HG02763 (cell line): ENCODE data around the gene CRYZL1.

Experiments used
- ATAC-seq: cut with Tn5 transposase; IDR thresholded peaks from one replicate; pipeline ENCODE4 v1.9.1; 2021; ENCODE audit warnings: mild to moderate bottlenecking, moderate library complexity; ENCODE audit not compliant: unreplicated experiment

Gene CRYZL1

DNA sequence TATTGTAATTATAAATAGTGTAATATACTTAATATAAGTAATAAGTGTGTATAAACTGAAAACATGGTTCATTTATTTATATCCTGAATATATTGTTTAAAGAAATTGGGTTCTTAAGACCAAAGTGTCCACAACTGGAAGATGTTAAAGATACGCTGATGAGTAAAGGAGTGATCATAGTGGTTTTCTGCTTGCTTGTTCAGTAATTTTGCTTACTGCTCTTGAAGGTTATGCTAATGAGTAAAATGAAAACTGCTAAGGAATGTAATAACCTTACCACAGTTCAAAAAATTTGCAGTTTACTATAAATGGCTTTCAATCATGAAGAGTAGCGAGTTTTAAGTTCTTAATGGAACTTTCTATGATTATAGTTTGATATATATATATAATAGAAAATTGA is 75.0 kb downstream of the CRYZL1 start:
- ATAC-seq: no peak

DNA sequence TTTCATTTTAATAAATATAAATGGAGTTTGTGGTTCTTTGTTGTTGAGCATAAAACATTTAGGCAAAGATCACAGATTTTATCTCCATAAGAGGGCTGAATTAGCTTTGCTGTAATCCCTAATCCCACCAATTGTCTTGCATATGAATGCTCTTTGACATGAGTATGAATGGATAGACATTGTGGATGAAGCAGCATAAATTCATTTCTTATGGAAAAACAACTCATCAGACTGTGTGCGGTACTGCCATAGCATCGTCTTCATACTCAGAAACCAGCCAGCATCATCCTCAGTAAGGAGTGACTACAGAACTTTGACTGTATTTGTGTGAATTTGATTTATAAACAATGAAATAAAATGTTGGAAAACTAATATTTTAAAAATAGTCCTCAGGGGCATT is 79.2 kb downstream of the CRYZL1 start:
- ATAC-seq: no peak

DNA sequence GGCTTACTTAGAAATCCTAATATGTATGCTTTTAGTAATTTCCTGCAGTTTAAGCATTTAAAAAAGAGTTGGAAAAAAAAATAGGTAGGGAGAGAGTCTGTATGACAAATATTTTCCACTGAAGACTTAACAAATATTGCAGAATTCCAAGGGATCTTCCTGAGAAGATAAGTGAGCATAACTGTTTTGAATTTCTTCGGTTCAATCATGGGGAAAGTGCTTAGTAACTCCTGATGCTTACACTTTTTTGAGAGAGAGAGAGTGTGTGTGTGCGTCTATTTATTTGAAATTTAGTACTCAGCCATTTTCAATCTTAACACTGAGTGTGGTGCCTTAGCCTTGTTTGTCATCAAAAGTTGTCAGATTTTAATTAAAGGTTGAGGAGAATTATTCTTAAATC is 80.2 kb downstream of the CRYZL1 start:
- ATAC-seq: no peak

DNA sequence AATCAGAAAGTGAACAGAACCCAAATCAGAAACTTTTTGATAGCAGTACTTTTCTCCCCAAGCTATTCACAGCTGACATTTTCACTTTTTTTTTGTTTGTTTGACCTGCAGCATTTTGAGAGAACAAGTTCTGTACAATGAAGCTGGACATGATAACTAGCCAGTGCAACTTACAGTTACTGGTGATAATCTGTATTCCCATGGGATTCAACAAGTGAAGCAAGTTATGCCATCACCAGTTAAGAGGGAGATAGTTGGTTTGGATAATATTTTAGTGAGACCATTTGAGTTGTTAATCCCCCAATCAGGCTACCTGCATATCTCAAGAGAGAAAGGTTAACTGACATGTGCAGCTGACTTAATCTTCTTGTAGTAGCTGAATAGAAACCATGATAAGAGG is 80.6 kb downstream of the CRYZL1 start:
- no peak for ATAC-seq

DNA sequence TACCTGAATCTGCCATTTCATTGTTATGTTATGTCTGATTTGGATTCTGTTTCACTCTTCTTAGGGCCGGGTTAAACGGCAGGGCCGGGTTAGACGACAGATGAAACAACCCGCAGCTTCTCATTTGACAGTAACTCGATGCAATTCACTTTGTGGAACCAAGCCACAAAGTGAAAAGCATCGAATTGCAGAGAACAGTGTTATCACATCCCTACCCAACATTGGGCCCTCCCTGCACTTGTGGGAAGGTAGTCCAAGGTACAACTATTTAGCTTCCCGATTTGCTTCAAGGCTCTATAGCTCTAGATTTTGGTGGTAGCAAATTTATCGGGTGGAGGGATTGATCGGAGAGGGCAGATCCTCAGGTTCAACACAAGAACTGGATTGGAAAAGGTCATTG is 81.7 kb downstream of the CRYZL1 start:
- ATAC-seq: no peak

DNA sequence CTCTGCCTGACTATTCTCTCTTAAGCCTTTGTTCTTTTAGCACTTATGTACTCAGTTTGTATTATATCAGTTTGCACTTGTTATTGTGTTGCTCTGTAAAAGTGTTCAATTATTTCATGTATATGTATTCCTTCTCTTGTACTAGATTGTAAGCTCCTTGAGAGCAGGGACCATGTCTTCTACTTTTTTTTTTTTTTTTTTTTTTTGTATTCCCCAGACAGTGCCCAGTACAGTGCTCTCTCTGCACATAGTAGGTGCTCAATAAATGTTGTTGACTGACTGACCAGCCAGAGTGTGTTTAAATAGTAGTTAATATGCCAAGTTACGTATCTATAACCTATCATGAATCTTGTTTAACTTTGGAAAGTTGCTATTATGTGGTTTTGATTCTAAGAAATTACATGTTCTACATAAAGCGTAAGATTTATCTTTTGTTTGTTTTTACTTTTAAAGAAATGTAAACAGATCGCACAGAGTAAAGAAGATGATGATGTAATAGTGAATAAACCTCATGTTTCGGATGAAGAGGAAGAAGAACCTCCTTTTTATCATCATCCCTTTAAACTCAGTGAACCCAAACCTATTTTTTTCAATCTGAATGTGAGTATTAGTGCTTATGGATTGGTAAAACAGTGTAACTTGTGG is 82.6 kb downstream of the CRYZL1 start:
- ATAC-seq: no peak

DNA sequence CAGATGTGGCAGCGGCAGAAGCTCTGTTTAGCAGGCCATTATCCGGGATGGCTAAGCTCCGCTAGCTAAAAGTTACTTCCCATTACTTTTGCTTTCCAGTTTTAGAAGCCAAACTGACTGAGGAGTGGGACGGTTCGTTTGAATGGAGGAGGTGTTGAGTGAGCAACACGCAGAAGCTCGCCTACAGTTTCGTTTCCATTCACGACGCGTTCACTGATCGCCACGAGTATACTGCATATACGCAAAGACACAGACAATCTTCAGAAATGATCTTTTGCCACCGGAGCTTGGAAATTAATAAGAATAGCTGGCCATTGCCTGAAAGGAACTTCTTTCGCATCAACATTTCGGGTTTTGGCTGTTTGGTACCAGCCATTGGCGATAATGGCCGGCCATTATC is 84.1 kb downstream of the CRYZL1 start:
- ATAC-seq: no peak

DNA sequence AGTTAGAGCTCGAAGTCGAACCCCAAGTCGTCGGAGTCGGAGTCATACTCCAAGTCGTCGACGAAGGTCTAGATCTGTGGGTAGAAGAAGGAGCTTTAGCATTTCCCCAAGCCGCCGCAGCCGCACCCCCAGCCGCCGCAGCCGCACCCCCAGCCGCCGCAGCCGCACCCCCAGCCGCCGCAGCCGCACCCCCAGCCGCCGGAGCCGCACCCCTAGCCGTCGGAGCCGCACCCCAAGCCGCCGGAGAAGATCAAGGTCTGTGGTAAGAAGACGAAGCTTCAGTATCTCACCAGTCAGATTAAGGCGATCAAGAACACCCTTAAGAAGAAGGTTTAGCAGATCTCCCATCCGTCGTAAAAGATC is 86.6 kb downstream of the CRYZL1 start:
- ATAC-seq: no peak

DNA sequence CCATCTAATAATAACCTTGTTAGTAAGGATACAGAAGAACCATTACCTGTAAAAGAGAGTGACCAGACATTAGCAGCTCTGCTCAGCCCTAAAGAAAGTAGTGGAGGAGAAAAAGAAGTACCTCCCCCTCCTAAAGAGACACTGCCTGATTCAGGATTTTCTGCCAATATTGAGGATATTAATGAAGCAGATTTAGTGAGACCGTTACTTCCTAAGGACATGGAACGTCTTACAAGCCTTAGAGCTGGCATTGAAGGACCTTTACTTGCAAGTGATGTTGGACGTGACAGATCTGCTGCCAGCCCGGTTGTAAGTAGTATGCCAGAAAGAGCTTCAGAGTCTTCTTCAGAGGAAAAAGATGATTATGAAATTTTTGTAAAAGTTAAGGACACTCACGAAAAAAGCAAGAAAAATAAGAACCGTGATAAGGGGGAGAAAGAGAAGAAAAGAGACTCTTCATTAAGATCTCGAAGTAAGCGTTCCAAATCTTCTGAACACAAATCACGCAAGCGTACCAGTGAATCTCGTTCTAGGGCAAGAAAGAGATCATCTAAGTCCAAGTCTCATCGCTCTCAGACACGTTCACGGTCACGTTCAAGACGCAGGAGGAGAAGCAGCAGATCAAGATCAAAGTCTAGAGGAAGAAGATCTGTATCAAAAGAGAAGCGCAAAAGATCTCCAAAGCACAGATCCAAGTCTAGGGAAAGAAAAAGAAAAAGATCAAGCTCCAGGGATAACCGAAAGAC is 87.1 kb downstream of the CRYZL1 start:
- no peak for ATAC-seq

DNA sequence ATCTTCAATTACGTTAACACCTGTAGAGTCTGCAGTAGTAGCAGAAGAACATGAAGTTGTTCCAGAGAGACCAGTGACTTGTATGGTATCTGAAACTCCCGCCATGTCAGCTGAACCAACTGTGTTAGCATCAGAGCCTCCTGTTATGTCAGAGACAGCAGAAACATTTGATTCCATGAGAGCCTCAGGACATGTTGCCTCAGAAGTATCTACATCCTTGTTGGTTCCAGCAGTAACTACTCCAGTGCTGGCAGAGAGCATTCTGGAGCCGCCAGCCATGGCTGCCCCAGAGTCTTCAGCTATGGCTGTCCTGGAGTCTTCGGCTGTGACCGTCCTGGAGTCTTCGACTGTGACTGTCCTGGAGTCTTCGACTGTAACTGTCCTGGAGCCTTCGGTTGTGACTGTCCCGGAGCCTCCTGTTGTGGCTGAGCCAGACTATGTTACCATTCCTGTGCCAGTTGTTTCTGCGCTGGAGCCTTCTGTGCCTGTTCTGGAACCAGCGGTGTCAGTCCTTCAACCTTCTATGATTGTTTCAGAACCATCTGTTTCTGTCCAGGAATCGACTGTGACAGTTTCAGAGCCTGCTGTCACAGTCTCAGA is 88.4 kb downstream of the CRYZL1 start:
- ATAC-seq: no peak

DNA sequence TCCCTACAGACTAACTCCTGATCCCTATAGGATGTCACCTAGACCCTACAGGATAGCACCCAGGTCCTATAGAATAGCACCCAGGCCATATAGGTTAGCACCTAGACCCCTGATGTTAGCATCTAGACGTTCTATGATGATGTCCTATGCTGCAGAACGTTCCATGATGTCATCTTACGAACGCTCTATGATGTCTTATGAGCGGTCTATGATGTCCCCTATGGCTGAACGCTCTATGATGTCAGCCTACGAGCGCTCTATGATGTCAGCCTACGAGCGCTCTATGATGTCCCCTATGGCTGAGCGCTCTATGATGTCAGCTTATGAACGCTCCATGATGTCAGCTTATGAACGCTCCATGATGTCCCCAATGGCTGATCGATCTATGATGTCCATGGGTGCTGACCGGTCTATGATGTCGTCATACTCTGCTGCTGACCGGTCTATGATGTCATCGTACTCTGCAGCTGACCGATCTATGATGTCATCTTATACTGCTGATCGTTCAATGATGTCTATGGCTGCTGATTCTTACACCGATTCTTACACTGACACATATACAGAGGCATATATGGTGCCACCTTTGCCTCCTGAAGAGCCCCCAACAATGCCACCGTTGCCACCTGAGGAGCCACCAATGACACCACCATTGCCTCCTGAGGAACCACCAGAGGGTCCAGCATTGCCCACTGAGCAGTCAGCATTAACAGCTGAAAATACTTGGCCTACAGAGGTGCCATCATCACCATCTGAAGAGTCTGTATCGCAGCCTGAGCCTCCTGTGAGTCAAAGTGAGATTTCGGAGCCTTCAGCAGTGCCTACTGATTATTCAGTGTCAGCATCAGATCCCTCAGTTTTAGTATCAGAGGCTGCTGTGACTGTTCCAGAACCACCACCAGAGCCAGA is 89.2 kb downstream of the CRYZL1 start:
- ATAC-seq: no peak

DNA sequence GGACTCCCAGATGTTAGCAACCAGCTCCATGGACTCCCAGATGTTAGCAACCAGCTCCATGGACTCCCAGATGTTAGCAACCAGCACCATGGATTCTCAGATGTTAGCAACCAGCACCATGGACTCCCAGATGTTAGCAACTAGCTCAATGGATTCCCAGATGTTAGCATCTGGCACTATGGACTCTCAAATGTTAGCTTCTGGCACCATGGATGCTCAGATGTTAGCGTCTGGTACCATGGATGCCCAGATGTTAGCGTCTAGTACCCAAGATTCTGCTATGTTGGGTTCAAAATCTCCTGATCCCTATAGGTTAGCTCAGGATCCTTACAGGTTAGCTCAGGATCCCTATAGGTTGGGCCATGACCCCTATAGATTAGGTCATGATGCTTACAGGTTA is 89.9 kb downstream of the CRYZL1 start:
- ATAC-seq: no peak

DNA sequence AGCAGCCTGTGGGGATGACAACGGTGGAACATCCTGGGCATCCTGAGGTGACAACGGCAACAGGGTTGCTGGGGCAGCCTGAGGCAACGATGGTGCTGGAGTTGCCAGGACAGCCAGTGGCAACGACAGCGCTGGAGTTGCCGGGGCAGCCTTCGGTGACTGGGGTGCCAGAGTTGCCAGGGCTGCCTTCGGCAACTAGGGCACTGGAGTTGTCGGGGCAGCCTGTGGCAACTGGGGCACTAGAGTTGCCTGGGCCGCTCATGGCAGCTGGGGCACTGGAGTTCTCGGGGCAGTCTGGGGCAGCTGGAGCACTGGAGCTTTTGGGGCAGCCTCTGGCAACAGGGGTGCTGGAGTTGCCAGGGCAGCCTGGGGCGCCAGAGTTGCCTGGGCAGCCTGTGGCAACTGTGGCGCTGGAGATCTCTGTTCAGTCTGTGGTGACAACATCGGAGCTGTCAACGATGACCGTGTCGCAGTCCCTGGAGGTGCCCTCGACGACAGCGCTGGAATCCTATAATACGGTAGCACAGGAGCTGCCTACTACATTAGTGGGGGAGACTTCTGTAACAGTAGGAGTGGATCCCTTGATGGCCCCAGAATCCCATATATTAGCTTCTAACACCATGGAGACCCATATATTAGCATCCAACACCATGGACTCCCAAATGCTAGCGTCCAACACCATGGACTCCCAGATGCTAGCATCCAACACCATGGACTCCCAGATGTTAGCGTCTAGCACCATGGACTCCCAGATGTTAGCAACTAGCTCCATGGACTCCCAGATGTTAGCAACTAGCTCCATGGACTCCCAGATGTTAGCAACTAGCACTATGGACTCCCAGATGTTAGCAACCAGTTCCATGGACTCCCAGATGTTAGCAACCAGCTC is 90.5 kb downstream of the CRYZL1 start:
- ATAC-seq: no peak

DNA sequence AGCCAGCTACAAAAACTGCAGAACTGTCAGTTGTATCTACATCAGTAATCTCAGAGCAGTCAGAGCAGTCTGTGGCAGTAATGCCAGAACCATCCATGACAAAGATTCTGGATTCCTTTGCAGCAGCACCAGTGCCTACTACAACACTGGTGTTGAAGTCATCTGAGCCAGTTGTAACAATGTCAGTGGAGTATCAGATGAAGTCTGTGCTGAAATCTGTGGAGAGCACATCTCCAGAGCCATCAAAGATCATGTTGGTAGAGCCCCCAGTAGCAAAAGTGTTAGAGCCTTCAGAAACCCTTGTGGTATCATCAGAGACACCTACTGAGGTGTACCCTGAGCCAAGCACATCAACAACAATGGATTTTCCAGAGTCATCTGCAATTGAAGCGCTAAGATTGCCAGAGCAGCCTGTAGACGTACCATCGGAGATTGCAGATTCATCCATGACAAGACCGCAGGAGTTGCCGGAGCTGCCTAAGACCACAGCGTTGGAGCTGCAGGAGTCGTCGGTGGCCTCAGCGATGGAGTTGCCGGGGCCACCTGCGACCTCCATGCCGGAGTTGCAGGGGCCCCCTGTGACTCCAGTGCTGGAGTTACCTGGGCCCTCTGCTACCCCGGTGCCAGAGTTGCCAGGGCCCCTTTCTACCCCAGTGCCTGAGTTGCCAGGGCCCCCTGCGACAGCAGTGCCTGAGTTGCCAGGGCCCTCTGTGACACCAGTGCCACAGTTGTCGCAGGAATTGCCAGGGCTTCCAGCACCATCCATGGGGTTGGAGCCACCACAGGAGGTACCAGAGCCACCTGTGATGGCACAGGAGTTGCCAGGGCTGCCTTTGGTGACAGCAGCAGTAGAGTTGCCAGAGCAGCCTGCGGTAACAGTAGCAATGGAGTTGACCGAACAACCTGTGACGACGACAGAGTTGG is 91.4 kb downstream of the CRYZL1 start:
- ATAC-seq: no peak

DNA sequence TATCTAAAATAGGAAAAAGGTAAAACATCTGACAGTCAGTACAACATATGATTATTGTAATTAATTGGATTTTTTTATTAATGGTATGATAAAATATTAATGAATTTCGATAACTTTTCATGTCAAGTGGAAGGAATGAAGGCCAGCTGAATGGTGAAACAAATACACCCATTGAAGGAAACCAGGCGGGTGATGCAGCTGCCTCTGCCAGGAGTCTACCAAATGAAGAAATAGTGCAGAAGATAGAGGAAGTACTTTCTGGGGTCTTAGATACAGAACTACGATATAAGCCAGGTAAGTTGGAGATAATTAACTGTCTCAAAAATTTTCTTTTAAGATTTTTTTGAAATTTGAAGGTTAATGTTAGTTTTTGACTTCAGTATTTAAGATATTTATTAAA is 95.5 kb downstream of the CRYZL1 start:
- ATAC-seq: no peak

DNA sequence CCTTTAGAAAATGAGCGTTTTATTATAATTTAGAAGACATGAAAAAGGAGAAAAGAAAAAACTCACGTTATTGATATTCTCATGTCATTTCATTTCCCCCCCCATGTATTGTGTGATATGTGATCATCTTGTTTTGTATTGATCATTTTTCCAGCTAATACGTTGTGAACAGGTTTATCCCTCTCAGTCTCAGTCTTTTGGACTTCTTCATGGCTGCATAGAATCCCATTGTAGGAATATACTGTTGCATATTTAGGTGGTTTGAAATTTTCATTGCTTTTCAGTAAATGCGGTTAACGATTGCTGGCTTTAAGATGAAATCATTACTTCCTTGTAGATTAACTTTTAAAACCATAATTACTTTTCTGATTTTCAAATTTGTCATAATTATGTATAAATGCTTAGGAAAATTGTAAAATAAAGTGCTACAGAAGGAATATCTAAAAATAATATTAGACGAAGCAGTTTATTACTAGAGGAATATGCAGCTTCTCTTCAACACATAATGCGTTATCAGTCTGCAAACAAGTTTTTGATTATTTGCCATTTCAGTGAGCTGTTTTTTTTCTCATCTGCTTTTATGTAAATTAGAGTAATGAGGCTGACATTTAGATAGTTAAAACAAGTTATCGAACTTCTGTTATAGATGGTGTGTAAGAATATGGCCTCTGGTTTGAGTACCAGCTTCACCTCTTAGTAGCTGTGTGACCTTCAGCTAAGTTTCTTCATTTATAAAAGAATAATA is 96.9 kb downstream of the CRYZL1 start:
- ATAC-seq: no peak

DNA sequence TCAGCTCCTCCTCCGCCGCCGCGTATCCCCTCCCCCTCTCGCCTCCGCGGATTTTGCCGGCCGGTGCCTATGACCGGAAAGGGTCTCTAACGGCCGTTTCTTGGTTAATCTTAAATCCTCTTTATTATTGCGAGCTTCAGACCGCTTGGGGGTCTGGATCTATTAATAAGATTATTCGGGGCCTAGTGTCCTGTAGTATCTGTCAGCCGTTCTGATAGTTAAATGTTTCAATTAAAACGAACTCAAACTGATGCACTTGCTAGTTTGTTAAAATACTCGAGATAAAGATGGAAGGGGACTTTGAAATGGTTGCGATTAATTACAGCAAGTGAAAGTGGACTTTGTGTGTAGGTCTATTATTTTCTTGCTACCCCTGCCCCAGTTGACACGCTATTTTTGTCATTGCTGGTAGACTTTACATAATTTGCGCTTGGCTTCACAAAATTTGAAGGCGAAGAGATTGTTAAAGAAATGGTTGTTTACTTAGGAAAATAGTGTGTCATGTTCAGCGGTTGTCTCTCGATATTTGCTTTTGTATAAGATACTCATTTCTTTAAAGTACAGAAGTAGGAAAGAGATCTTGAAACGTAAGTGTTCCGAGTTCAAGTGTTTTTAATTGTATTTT is 97.9 kb downstream of the CRYZL1 start:
- no peak for ATAC-seq
